T47D (cell line): ENCODE data around the gene KLF8.

Experiments used
- DNase-seq, 2 experiments: peaks; one replicate each; pipeline versions ENCODE4 v3.0.0 to v3.0.0-alpha.2; 2011 to 2012; ENCODE audit warnings: low read depth in 1 of 2, low spot score in 1 of 2
- JUND ChIP-seq: IDR thresholded peaks from 2 replicates; pipeline ENCODE4 v1.6.1; 2012; ENCODE audit warnings: low read depth
- in situ Hi-C: cut with HindIII; loops from 2 replicates; pipeline ENCODE4 v1.10.0; 2016; ENCODE audit warnings: low sequenced_read_pairs, low pct_unique_long_range_greater_than_20kb

KLF8 gene

DNA sequence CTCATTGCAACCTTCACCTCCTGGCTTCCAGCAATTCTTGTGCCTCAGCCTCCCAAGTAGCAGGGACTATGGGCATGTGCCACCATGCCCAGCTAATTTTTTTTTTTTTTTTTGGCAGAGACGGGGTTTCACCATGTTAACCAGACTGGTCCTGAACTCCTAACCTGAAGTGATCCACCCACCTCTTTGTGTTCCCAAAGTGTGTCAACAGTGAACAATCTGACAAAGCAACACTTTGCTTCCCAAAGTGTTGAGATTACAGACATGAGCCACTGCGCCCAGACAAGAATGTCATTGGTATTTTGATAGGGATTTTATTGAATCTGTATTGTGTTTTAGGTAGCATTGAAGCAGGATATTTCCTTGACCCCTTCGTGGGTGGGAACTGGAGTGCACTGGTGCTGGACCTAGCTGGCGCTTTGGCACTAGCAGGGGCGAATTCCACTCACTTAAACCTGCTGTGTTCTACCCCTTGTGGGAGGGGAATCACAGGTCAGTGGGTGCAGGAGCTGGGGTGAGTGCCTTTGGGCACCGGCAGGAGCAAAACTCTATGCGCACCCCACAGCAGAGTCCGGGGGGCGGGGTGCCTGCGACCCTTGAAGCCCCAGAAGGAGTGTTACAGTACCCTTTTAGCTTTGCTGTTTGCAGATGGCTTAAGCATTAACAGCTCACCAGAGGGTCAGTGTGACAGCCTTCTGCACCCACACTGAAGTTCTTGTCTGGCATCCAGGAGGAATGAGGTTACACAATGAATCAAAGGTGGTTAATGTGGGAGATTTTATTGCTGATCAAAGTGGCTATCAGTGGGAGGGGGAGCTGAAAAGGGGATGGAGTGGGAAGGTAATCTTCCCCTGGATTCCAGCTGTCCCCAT is 21.9 kb downstream of the KLF8 start:
- DNase-seq = no peak
- in situ Hi-C loops = no loop called here
- TF ChIP-seq JUND = no peak

GRCh38 chrX:56268888-56269287 is 36.7 kb downstream of the KLF8 start:
- in situ Hi-C loops = no loop called here
- DNase-seq = no peak
- TF ChIP-seq JUND = no peak

- DNase-seq = no peak
- in situ Hi-C loops = no loop called here
- no peak for TF ChIP-seq JUND
Measured at GRCh38 chrX:56278692-56279091, 46.5 kb downstream of the KLF8 start.

DNA sequence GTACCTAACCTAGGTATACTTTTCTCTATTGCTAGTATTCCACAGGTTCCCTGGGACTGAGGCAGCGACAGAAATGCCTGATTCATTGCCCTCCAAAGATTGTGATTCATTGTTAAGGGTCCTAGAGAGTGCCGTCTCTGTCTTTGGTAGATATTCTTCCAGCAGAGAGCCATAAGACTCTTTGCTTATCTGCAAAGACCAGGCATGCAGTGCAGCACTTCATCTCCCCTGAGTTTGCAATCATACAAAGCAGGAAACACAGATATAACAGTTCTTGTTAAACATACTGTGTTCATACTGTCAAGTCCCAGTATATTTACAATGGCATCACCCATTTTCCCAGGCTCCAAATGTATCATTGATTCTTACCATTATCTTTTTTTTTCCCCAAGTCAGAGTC is 47.7 kb downstream of the KLF8 start:
- DNase-seq = no peak
- TF ChIP-seq JUND = no peak
- in situ Hi-C loops = no loop called here

DNA sequence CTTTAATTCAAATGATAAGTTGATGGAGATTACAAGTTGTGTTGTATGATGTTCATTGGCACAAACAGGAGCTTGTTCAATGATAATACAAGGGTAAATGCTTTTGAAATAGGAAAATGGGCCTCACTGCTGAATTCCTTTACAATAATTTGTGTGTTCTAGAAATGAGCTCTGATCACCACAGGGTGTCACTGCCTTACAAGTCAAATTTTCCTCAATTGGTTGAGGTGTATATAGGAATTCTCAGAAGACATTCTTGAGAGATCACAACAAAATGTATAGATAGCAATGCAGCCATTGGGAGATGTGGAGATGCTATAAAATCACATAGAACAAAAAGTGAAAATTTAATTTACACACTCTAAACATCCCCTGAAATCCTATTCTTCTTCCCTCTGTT is 49.6 kb downstream of the KLF8 start:
- TF ChIP-seq JUND = no peak
- in situ Hi-C loops = no loop called here
- DNase-seq = peak in 1 of 2 experiments; percentile 69

DNA sequence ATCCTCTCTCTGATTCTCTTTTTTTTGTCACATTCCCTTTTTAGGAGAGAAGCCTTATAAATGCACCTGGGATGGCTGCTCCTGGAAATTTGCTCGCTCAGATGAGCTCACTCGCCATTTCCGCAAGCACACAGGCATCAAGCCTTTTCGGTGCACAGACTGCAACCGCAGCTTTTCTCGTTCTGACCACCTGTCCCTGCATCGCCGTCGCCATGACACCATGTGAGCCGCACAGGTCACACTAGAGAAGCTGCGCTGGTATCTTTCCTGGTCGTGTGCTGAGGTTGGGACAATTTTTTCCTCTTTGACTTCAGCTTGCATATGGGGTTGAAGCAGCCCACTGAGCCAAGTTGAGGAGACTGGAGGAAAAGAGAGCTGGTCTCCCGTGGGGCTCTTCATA is 52.1 kb downstream of the KLF8 start:
- in situ Hi-C loops = no loop called here
- no peak for TF ChIP-seq JUND
- DNase-seq = no peak

- no peak for TF ChIP-seq JUND
- DNase-seq = no peak
- in situ Hi-C loops = no loop called here
Measured at GRCh38 chrX:56288608-56289007, 56.5 kb downstream of the KLF8 start.

- in situ Hi-C loops = no loop called here
Measured at GRCh38 chrX:56289449-56289848, 57.3 kb downstream of the KLF8 start.

DNA sequence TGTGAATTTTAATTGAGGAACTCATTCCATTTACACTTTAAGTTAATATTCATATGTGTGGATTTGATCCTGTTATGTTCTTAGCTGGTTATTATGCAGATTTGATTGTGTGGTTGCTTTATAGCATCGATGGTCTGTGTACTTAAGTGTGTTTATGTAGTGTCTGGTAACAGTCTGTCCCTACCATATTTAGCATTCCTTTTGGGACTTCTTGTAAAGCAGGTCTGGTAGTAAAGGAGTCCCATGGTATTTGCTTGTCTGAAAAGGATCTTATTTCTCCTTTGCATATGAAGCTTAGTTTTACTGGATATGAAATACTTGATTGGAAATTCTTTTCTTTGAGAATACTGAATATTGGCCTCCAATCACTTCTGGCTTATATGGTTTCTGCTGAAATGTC is 76.6 kb downstream of the KLF8 start:
- in situ Hi-C loops = no loop called here
- no peak for TF ChIP-seq JUND

More at GRCh38 chrX:56289449-56289848, 57.3 kb downstream of the KLF8 start:
- no peak for DNase-seq
- no peak for TF ChIP-seq JUND

DNA sequence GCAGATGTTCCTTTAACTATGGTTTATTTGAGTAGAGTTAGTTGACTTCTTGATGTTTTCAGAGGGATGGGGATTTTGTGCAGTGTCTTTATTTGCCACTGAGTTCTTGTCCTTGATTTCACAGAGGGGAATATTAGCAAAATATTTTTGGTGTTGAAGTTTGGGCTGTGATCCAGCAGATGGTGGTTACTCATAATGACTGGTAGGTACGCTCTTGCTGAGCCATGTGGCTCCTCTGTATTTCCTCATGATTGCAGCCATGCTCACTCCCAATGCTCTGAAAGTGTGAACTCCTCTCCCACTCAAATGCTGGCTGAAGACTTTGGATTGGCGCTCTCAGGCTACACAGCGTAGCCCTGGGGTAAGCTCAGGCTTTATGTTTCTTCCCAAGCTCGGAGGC is 77.7 kb downstream of the KLF8 start:
- in situ Hi-C loops = no loop called here
- no peak for DNase-seq
- no peak for TF ChIP-seq JUND

More for the DNA sequence above, 76.6 kb downstream of the KLF8 start:
- DNase-seq = peak in 1 of 2 experiments; percentile 84

DNA sequence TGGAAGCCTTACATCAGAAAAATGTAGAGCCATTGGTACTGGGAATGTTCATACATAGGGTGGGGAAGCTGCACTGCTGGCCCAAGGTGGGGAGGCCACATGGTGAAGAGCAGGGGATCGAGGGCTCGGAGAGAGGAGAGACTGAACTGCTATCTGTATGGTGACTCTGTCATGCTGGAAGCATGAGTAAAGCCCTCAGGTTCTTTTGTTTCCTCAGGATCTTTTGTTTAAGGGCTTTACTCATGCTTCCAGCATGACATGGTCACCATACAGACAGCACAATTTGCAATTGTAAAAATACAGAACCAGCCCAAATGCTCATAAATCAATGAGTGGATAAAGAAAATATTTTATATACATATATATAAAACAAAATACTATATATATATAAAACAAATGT is 78.4 kb downstream of the KLF8 start:
- no peak for TF ChIP-seq JUND
- DNase-seq = no peak
- in situ Hi-C loops = no loop called here

GRCh38 chrX:56313308-56313707 is 81.2 kb downstream of the KLF8 start:
- in situ Hi-C loops = no loop called here
- no peak for DNase-seq
- TF ChIP-seq JUND = no peak

DNA sequence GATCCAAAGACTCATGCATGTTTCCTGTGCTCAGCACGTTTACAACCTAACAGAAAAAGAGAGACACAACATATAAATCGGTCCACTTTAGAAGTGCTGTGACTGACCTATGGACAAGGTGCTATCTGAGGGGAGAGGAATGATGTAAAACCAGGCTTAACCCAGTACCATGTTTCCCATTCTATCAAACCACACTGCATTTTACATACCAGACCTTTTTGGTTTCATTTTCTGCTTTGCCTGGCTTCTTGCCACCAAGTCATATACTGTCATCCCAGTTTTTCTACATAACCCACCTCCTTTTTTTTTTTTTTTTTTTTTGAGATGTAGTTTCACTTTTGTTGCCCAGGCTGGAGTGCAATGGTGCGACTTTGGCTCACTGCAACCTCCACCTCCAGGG is 82.2 kb downstream of the KLF8 start:
- no peak for TF ChIP-seq JUND
- in situ Hi-C loops = no loop called here
- no peak for DNase-seq

DNA sequence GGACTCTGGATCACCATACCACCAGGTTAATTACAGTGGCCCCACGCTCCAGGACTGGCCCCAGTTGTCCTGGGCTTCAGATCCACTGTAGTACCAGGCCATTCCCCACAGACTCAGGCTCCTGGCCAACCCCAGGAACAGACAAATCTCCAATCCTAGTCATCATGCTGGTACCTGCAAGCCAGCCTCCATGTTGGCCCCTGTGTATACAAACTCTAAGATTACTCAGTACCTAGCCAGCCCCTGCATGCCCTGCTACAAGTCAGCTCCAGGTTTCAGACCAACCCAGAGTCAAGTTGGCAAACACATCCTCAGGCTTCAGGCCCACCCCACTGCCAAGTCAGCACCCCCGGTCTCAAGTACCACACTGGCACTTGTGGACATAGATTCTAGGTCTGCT is 85.9 kb downstream of the KLF8 start:
- in situ Hi-C loops = no loop called here
- TF ChIP-seq JUND = no peak
- DNase-seq = no peak
